Fibroblast of skin of abdomen (primary cell): ENCODE measurements around the gene DNM3.
A peak's percentile ranks its signal among the peaks of the same experiment; 100 is the strongest.
"Not testable (repeated sequence)": the region's sequence is repeated elsewhere in the genome, so short reads cannot be mapped to it uniquely, and the experiment has no call there.

Source experiments
- DNase-seq: peaks from one replicate; pipeline ENCODE4 v3.0.0-alpha.2; 2013

DNM3 gene

GRCh38 chr1:172287208-172287607, 445.9 kb downstream of the DNM3 start:
- DNase-seq = peak; percentile 72

- DNase-seq = peak; percentile 56
These were observed 447.3 kb downstream of the DNM3 start for GRCh38 chr1:172288581-172288980.

- DNase-seq = no peak
These were observed 448.1 kb downstream of the DNM3 start for GRCh38 chr1:172289448-172289847.

- no peak for DNase-seq
These were observed 451.5 kb downstream of the DNM3 start for GRCh38 chr1:172292840-172293239.

DNA sequence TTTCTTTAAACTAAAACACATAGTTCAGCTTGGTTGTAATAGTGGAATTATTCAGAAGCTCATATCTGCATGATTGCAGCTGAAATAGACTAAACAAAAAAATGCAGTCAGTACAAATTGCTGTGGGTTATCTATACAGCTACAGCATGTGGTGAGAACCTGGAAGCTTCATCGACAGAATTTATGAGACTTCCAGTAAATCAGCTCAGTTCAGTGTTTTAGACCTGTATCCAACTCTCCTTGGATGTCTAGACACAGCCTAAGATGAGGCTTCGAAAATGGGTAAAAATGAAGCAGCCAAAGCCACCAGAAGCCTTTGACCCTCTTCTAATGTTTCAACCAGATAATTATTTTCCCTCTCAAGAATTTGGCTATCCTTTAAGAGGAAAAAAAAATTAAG, 452.1 kb downstream of the DNM3 start:
- peak; percentile 91 for DNase-seq

- no peak for DNase-seq
These were observed 456.8 kb downstream of the DNM3 start for GRCh38 chr1:172298141-172298540.

- no peak for DNase-seq
These were observed 457.6 kb downstream of the DNM3 start for GRCh38 chr1:172298911-172299310.

DNA sequence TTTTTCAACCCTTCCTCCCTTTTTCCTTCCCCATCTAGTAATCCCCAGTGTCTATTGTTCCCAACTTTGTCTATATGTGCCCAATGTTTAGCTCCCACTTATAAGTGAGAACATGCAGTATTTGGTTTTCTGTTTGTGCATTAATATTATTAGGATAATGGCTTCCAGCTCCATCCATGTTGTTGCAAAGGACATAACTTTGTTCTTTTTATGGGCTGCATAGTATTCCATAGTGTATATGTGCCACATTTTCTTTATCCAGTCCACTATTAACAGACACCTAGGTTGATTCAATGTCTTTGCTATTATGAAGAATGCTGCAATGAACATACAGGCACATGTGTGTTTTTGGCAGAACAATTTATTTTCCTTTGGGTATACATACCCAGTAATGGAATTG, 458.2 kb downstream of the DNM3 start:
- no peak for DNase-seq

DNA sequence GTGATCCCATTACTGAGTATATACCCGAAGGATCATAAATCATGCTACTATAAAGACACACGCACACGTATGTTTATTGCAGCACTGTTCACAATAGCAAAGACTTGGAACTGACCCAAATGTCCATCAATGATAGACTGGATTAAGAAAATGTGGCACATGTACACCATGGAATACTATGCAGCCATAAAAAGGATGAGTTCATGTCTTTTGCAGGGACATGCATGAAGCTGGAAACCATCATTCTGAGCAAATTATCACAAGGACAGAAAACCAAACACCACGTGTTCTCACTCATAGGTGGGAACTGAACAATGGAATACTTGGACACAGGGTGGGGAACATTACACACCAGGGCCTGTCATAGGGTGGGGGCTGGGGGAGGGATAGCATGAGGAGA, 466.2 kb downstream of the DNM3 start:
- DNase-seq = not testable (repeated sequence)

GRCh38 chr1:172308142-172308541, 466.8 kb downstream of the DNM3 start:
- DNase-seq = no peak

DNA sequence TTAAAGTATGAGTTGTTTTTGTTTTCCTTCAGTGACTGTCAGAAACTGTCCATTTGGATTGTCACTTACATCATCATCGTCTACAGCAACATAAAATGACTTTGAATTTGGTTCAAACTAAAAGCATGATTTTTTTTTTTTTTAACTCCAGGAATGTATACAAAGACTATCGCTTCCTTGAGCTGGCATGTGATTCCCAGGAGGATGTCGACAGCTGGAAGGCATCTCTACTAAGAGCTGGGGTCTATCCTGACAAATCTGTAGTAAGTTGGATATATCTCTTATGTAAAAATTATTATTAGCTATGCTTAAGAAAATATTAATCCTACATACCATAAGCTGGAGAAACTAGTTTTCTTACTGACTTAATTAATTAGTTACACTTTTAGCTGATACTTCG, 467.3 kb downstream of the DNM3 start:
- peak; percentile 40 for DNase-seq

DNA sequence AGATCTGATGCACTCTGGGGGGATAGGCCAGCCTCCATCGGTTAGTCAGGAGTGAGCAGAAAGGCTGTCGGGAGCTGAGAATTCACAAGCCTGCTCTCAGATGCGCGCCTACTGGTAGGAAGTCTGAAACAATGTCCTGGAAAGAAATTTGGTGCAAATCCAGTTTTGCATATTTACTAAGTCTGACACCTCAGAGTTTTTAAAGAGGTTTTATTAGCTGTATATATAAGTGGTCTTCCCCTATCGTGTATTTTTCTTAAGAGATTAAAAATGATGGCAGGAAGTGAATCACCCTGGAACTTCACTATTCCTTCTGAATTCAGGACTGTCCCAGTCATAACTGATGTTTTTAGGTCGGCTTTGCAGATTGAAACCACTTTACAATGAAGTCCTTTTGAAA, 479.4 kb downstream of the DNM3 start:
- DNase-seq = peak; percentile 88

DNA sequence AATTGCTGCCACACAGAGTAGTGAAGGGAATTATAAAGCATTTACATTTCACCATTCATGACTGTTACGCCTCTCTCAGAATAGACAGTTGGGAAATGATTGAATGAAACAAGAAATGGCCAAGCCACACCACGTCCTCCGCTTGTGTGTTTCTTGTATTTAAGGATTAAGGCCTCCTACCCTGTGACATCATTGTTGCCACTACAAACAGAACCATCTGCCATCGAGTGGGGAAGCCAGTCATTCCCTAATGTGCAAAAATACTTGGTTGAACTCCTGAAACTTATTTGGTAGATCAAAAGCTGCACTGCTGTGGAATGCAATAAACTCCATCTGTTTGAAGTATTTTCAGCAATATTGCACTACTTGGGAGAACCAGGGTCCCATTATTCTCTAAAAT, 480.2 kb downstream of the DNM3 start:
- DNase-seq = peak; percentile 90

- peak; percentile 99 for DNase-seq
These were observed 481.1 kb downstream of the DNM3 start for GRCh38 chr1:172322219-172323061.

- no peak for DNase-seq
These were observed 482.4 kb downstream of the DNM3 start for GRCh38 chr1:172323686-172324085.

DNA sequence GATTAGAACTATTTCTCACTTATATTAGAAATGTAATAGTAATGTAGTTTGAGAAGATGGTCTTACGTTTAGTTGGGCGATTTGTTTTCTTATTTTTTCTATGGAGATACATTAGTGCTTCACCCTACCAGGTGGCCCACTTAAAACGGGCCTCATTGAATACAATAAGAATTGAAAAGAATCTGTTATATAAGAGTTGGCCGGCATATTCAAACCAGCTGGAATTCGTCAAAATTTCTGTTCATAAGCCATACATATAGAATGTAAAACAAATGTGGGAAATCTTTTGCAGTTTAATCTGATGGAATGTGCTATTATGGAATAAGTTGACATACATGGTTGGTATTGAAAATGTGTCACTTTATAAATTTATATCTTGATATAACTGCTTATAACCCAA, 482.8 kb downstream of the DNM3 start:
- peak; percentile 20 for DNase-seq

GRCh38 chr1:172324761-172325160, 483.5 kb downstream of the DNM3 start:
- DNase-seq = no peak

DNA sequence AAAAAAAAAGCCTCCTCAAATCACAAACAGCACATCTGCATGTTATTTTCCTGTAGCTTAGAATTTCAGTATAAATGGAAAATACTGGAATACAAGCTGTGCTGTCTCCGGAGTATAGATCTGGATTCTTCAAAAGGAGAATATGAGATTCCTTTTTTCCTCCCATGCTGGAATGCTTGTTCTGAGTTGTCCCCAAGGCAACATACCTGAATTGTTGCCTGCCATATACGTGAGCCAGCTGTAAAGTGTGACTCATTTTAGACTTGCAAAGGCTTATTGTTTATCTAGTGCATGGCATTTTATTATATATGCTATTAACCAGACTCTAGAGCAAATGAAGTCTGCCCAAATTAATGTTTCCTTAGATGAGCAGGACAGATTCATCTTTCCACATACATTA, 484.2 kb downstream of the DNM3 start:
- peak; percentile 51 for DNase-seq

DNA sequence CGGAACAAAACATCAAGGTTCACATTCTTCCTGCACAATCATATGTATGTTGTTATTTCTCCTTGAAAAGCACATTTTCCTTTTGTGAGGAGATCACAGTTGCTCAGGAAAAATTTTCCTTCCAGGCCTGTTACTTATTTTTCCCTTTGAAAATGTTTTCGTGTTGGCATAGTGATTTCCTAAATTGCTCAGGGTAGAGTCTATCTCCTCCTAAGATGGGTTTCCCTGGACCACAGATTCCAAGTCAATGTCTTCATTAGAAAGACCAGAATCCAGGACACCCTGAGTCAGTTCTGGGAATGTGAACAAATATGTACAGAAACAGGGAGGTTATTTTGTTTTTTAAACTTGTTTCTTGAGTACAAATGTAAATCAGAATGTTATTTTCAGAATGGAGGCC, 484.8 kb downstream of the DNM3 start:
- DNase-seq = peak; percentile 48

DNA sequence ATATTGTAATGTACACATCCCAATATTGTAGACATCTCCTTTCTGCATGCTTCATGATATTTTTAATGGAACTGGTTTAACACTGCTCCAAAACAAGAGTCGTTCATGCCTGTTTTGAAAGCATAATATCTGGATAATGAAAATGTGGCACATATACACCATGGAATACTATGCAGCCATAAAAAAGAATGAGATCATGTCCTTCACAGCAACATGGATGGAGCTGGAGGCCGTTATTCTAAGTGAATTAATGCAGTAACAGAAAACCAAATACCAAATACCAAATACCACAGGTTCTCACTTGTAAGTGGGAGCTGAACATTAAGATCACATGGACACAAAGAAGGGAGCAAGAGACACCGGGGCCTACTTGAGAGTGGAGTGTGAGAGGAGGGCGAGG, 487.0 kb downstream of the DNM3 start:
- no peak for DNase-seq

- no peak for DNase-seq
These were observed 490.9 kb downstream of the DNM3 start for GRCh38 chr1:172332230-172332629.

DNA sequence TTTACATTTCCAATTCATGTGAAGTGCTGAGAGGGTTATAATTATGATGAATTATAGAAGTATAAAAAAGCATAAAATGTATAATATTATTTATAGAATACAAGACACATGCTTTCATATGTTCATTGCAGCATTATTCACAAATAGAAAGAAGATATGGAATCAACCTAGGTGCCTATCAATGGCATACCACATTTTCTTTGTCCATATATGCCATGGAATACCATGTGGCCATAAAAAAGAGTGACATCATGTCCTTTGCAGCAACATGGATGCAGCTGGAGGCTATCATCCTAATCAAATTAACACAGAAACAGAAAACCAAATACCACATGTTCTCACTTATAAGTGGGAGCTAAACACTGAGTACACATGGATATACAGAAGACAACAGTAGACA, 494.1 kb downstream of the DNM3 start:
- DNase-seq = no peak

GRCh38 chr1:172338295-172338735, 497.0 kb downstream of the DNM3 start:
- DNase-seq = no peak

DNA sequence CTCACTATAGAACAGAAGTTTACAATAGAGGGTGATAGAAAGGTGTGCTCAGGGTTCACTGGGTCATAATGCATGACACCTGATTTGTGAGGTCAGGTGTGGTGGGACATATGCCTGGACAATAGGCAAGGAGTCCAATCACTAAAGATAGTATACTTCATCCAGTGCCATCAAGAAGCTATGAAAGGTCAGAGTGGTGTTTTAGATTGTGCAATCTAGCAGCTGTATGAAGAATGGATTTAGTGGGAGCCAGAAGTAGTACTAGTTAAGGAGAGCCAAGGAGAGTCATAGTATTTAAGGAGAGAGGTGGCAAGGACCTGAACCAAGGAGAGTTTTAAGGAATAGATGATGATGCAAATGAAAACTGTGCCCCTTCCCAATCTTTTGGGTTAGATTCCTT, 498.5 kb downstream of the DNM3 start:
- no peak for DNase-seq

GRCh38 chr1:172340520-172340919, 499.2 kb downstream of the DNM3 start:
- no peak for DNase-seq
